HG03095 (cell line): Measurements from ENCODE around the gene MCC.
A peak's percentile ranks its signal among the peaks of the same experiment; 100 is the strongest.

ENCODE experiments used
- ATAC-seq: cut with Tn5 transposase; IDR thresholded peaks from one replicate; pipeline ENCODE4 v1.9.1; 2021; ENCODE audit warnings: moderate library complexity; ENCODE audit not compliant: unreplicated experiment

Gene MCC

GRCh38 chr5:113122053-113122452, 366.2 kb downstream of the MCC start:
- no peak for ATAC-seq

GRCh38 chr5:113119246-113119924, 368.9 kb downstream of the MCC start:
- no peak for ATAC-seq

- no peak for ATAC-seq
These were observed 369.5 kb downstream of the MCC start for GRCh38 chr5:113118765-113119164.

GRCh38 chr5:113118298-113118697, 370.0 kb downstream of the MCC start:
- ATAC-seq: no peak

- ATAC-seq: no peak
These were observed 370.6 kb downstream of the MCC start for GRCh38 chr5:113117543-113118115.

- no peak for ATAC-seq
These were observed 372.3 kb downstream of the MCC start for GRCh38 chr5:113115956-113116355.

GRCh38 chr5:113115061-113115460, 373.2 kb downstream of the MCC start:
- ATAC-seq: peak; percentile 56

GRCh38 chr5:113114559-113114958, 373.7 kb downstream of the MCC start:
- ATAC-seq: no peak

- ATAC-seq: no peak
These were observed 375.8 kb downstream of the MCC start for GRCh38 chr5:113112435-113112834.

- no peak for ATAC-seq
These were observed 378.1 kb downstream of the MCC start for GRCh38 chr5:113110117-113110516.

- ATAC-seq: no peak
These were observed 378.9 kb downstream of the MCC start for GRCh38 chr5:113109344-113109743.

- ATAC-seq: no peak
These were observed 379.8 kb downstream of the MCC start for GRCh38 chr5:113108485-113108884.

- ATAC-seq: no peak
These were observed 381.4 kb downstream of the MCC start for GRCh38 chr5:113106821-113107220.

- ATAC-seq: no peak
These were observed 382.5 kb downstream of the MCC start for GRCh38 chr5:113105693-113106280.

- no peak for ATAC-seq
These were observed 384.9 kb downstream of the MCC start for GRCh38 chr5:113103330-113103729.

- ATAC-seq: no peak
These were observed 386.1 kb downstream of the MCC start for GRCh38 chr5:113102121-113102531.

GRCh38 chr5:113100981-113101380, 387.3 kb downstream of the MCC start:
- ATAC-seq: no peak

- no peak for ATAC-seq
These were observed 388.4 kb downstream of the MCC start for GRCh38 chr5:113099822-113100221.

GRCh38 chr5:113098378-113098777, 389.9 kb downstream of the MCC start:
- no peak for ATAC-seq

GRCh38 chr5:113095831-113096230, 392.4 kb downstream of the MCC start:
- ATAC-seq: no peak

- ATAC-seq: no peak
These were observed 394.7 kb downstream of the MCC start for GRCh38 chr5:113093558-113093957.

GRCh38 chr5:113092683-113093082, 395.6 kb downstream of the MCC start:
- ATAC-seq: no peak
